HCT116 (cell line): ENCODE measurements around the gene ANKRD13C. TPM values are rescaled to one million over a fixed set of nuclear protein-coding genes. Genes with fewer than 3 reads are reported as not detected.

Source experiments
- ATAC-seq: fragments of 200-7000 bp; cut with Tn5 transposase; 2 replicates; pipeline ENCODE4 v1.9.1; 2020; ENCODE audit warnings: mild to moderate bottlenecking, moderate library complexity
- BruUV-seq: library from RNA; stranded (reverse); fragments of 400-500 nt; replicated peaks from 2 replicates; lab custom pipeline; 2021; lab: Mats Ljungman, UMichigan
- CTCF ChIA-PET: fragments of 300-600 bp; sonication (Branson Sonifier 250); formaldehyde crosslinking; loops from one replicate; lab custom pipeline; 2021; ENCODE audit warnings: antibody characterized with exemption; lab: Charles Lee
- POLR2A ChIA-PET: fragments of 300-600, 350-600 bp; sonication (Branson Sonifier 250); formaldehyde crosslinking; loops from one replicate; lab custom pipeline; 2021; ENCODE audit warnings: antibody characterized with exemption; lab: Charles Lee
- RAD21 ChIA-PET, 2 experiments: fragments of 300-600 bp; sonication (Branson Sonifier 250); formaldehyde crosslinking; loops; one replicate each; lab custom pipeline; 2023; ENCODE audit warnings: low total read pairs in 2 of 2; ENCODE audit not compliant: uncharacterized antibody in 2 of 2, unreplicated experiment in 2 of 2, low non-redundant PET in 1 of 2; lab: Charles Lee
- DNase-seq: peaks from one replicate; pipeline ENCODE4 v3.0.0-alpha.2; 2010; ENCODE audit warnings: low read depth, low spot score
- H2AFZ ChIP-seq: fragments of 200-600 bp; shearing (Covaris generic), sonication (generic); 2 replicates; pipeline ENCODE4 v1.6.1; 2017; ENCODE audit warnings: low read depth, mixed run types, mixed read lengths, antibody characterized with exemption, low read length; ENCODE audit not compliant: poor library complexity, severe bottlenecking
- H3K27ac ChIP-seq: 2 replicates; pipeline ENCODE4 v1.5.1; 2012; ENCODE audit warnings: low read depth, low read length
- H3K27me3 ChIP-seq: fragments of 200-600 bp; sonication (generic); 2 replicates; pipeline ENCODE4 v1.6.1; 2016; ENCODE audit warnings: mixed run types, low read length, mixed read lengths; ENCODE audit not compliant: insufficient read depth
- H3K36me3 ChIP-seq, 2 experiments: fragments of 200-500 bp in 1 of 2; fragments of 200-600 bp in 1 of 2; sonication (Bioruptor generic) in 1 of 2; sonication (generic) in 1 of 2; 2 replicates each; pipeline versions ENCODE4 v1.5.1 to v1.6.1; 2014 to 2016; ENCODE audit warnings: low read length in 2 of 2, inconsistent platforms in 1 of 2, mixed read lengths in 1 of 2, mixed run types in 1 of 2; ENCODE audit not compliant: insufficient read depth in 2 of 2, control insufficient read depth in 1 of 2
- H3K4me1 ChIP-seq, 2 experiments: fragments of 200-600 bp in 1 of 2; sonication (generic) in 1 of 2; 2 replicates each; pipeline versions ENCODE4 v1.5.1 to v1.6.1; 2012 to 2017; ENCODE audit warnings: low read length in 2 of 2, inconsistent platforms in 1 of 2, mild to moderate bottlenecking in 1 of 2, mixed read lengths in 1 of 2, mixed run types in 1 of 2, moderate library complexity in 1 of 2; ENCODE audit not compliant: insufficient read depth in 2 of 2, control insufficient read depth in 1 of 2
- H3K4me2 ChIP-seq: fragments of 200-600 bp; sonication (generic); 2 replicates; pipeline ENCODE4 v1.6.1; 2017; ENCODE audit warnings: mixed run types, low read length, mixed read lengths
- H3K4me3 ChIP-seq, 2 experiments: fragments of 200-600 bp in 1 of 2; sonication (generic) in 1 of 2; replicated peaks in 1 of 2; 2 replicates each; pipeline ENCODE4 v1.5.1; 2011 to 2016; ENCODE audit warnings: low read length in 2 of 2, control low read depth in 1 of 2, low read depth in 1 of 2, mild to moderate bottlenecking in 1 of 2, mixed read lengths in 1 of 2, mixed run types in 1 of 2
- H3K79me2 ChIP-seq: fragments of 200-600 bp; sonication (generic); 2 replicates; pipeline ENCODE4 v1.6.1; 2017; ENCODE audit warnings: mild to moderate bottlenecking, mixed run types, low read length, moderate library complexity, mixed read lengths; ENCODE audit not compliant: insufficient read depth
- H3K9ac ChIP-seq: fragments of 200-600 bp; sonication (generic); 2 replicates; pipeline ENCODE4 v1.6.1; 2016; ENCODE audit warnings: low read length, mixed read lengths
- H3K9me2 ChIP-seq: fragments of 200-600 bp; sonication (generic), shearing (Covaris generic); 2 replicates; pipeline ENCODE4 v1.6.1; 2017; ENCODE audit warnings: mixed run types, mild to moderate bottlenecking, moderate library complexity; ENCODE audit not compliant: insufficient read depth
- H3K9me3 ChIP-seq, 2 experiments: fragments of 200-500 bp in 1 of 2; fragments of 200-600 bp in 1 of 2; sonication (Bioruptor generic) in 1 of 2; sonication (generic) in 1 of 2; 2 replicates each; pipeline ENCODE4 v1.6.1; 2014 to 2017; ENCODE audit warnings: low read length in 2 of 2, mixed read lengths in 2 of 2, inconsistent platforms in 1 of 2, low read depth in 1 of 2, mild to moderate bottlenecking in 1 of 2, mixed run types in 1 of 2, moderate library complexity in 1 of 2; ENCODE audit not compliant: control insufficient read depth in 1 of 2, insufficient read depth in 1 of 2
- H4K20me1 ChIP-seq: fragments of 200-600 bp; sonication (generic), shearing (Covaris generic); 2 replicates; pipeline ENCODE4 v1.6.1; 2017; ENCODE audit warnings: mixed run types, mild to moderate bottlenecking, moderate library complexity; ENCODE audit not compliant: insufficient read depth
- ATF3 ChIP-seq: IDR thresholded peaks from 2 replicates; pipeline ENCODE4 v1.6.1; 2012
- CBX3 ChIP-seq: IDR thresholded peaks from 2 replicates; pipeline ENCODE4 v1.6.1; 2012; ENCODE audit warnings: low read depth
- CEBPB ChIP-seq: IDR thresholded peaks from 2 replicates; pipeline ENCODE4 v1.6.1; 2012; ENCODE audit warnings: low read depth
- EGR1 ChIP-seq: IDR thresholded peaks from 2 replicates; pipeline ENCODE4 v1.6.1; 2012; ENCODE audit warnings: low read depth
- ELF1 ChIP-seq: IDR thresholded peaks from 2 replicates; pipeline ENCODE4 v1.6.1; 2012; ENCODE audit warnings: low read depth, borderline replicate concordance
- EZH2 ChIP-seq: fragments of 200-600 bp; sonication (generic); IDR thresholded peaks from 2 replicates; pipeline ENCODE4 v1.6.1; 2017; ENCODE audit warnings: antibody characterized with exemption, mixed run types
- EZH2phosphoT487 ChIP-seq: fragments of 200-600 bp; IDR thresholded peaks from 2 replicates; pipeline ENCODE4 v1.6.1; 2018; ENCODE audit warnings: antibody characterized with exemption, borderline replicate concordance
- FOSL1 ChIP-seq: IDR thresholded peaks from 2 replicates; pipeline ENCODE4 v1.6.1; 2012; ENCODE audit warnings: low read depth
- JUND ChIP-seq: IDR thresholded peaks from 2 replicates; pipeline ENCODE4 v1.6.1; 2012
- MAX ChIP-seq: IDR thresholded peaks from 2 replicates; pipeline ENCODE4 v1.6.1; 2012
- POLR2A ChIP-seq: IDR thresholded peaks from 2 replicates; pipeline ENCODE4 v1.7.0; 2011; ENCODE audit warnings: borderline replicate concordance; ENCODE audit not compliant: insufficient read depth, insufficient read length; ENCODE audit errors: extremely low read depth
- POLR2AphosphoS5 ChIP-seq: IDR thresholded peaks from 2 replicates; pipeline ENCODE4 v1.6.1; 2011; ENCODE audit warnings: mild to moderate bottlenecking, low read depth, low read length, moderate library complexity
- RAD21 ChIP-seq: IDR thresholded peaks from 2 replicates; pipeline ENCODE4 v1.6.1; 2012; ENCODE audit warnings: low read depth, mild to moderate bottlenecking
- SIN3A ChIP-seq: IDR thresholded peaks from 2 replicates; pipeline ENCODE4 v1.6.1; 2012; ENCODE audit warnings: low read depth
- SP1 ChIP-seq: IDR thresholded peaks from 2 replicates; pipeline ENCODE4 v1.6.1; 2012; ENCODE audit warnings: low read depth
- SRF ChIP-seq: IDR thresholded peaks from 2 replicates; pipeline ENCODE4 v1.6.1; 2012; ENCODE audit warnings: low read depth
- TCF7L2 ChIP-seq: IDR thresholded peaks from 2 replicates; pipeline ENCODE4 v1.7.0; 2011; ENCODE audit warnings: borderline replicate concordance, inconsistent platforms; ENCODE audit not compliant: insufficient read depth, insufficient read length; ENCODE audit errors: extremely low read depth
- YY1 ChIP-seq: IDR thresholded peaks from 2 replicates; pipeline ENCODE4 v1.6.1; 2011; ENCODE audit warnings: low read length, low read depth, moderate library complexity, mild to moderate bottlenecking; ENCODE audit not compliant: insufficient replicate concordance; ENCODE audit errors: extremely low read depth
- ZBTB33 ChIP-seq: IDR thresholded peaks from 2 replicates; pipeline ENCODE4 v1.6.1; 2011; ENCODE audit warnings: mild to moderate bottlenecking, low read length, moderate library complexity; ENCODE audit not compliant: insufficient replicate concordance; ENCODE audit errors: extremely low read depth
- ZFX ChIP-seq: fragments of 450-650 bp; IDR thresholded peaks from 2 replicates; pipeline ENCODE4 v1.6.1; 2017
- ZNF274 ChIP-seq: fragments of 200-500 bp; sonication (Bioruptor generic); IDR thresholded peaks from 2 replicates; pipeline ENCODE4 v1.6.1; 2014; ENCODE audit warnings: mild to moderate bottlenecking, low read depth, low read length, inconsistent platforms
- intact Hi-C: fragments of 100-400 bp; cut with micrococcal nuclease; formaldehyde crosslinking; loops from 2 replicates; pipeline ENCODE4 v1.10.0; 2022
- total RNA-seq: library from RNA; stranded (reverse); gene quantifications from one replicate; pipeline ENCODE4 v1.2.1, GENCODE V29; 2021; ENCODE audit not compliant: unreplicated experiment
- TF ChIP-seq, protein P1 (sequence below): IDR thresholded peaks from 2 replicates; pipeline ENCODE4 v1.6.1; 2012; ENCODE audit warnings: low read depth

The ANKRD13C gene
- total RNA-seq, 1 experiment from 2014 or later = 21.1 TPM

DNA sequence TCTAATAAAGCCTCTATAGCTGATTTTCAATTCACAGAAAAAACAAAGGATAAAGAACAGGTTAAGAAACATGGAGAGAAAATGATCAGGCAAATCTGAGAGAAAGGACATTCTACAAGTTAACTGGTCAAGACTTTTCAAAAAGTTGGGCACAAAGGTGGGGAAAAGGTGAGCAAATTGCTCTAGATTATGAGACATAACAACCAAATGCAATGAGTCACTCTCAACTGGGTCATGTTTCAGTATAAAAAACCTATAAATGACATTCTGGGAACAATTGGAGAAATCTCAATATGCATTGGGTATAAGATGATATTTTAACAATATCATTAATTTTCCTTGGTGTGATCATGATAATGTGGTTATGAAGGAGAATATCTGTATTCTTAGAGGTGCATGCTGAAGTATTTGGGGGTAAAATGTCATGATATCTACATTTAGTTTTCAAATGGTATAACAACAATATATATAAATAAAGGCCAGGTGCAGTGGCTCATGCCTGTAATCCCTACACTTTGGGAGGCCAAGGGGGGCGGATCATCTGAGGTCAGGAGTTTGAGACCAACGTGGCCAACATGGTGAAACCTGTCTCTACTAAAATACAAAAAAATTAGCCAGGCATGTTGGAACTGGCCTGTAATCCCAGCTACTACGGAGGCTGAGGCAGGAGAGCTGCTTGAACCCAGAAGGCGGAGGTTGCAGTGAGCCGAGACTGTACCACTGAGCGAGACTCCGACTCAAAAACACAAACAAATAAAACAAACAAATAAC, 27.0 kb downstream of the ANKRD13C start:
- H3K9me2 ChIP-seq = no peaks in the 10 kb centered on the region
- H3K79me2 ChIP-seq = peaks cover 82% of the 10 kb centered on the region
- peaks cover 0 to 5% of the 10 kb centered on the region in 2 experiments; a peak in 2 of 4 replicates for H3K36me3 ChIP-seq
- H4K20me1 ChIP-seq = no peaks in the 10 kb centered on the region
- ChIA-PET RAD21 (no interaction called here), CTCF (no interaction called here), POLR2A (interaction anchor here (2.2 kb wide), 1 partner anchor 27 kb away, joined by 8 read pairs; the partner anchor contains the start of gene ANKRD13C)
- no TSS peak for BruUV-seq
- no peak overlapping the region for H2AFZ ChIP-seq
- peak overlapping the region; percentile 65 for H3K4me2 ChIP-seq
- peak overlapping the region; percentile 29 for H3K9ac ChIP-seq
- H3K27me3 ChIP-seq = no peaks in the 10 kb centered on the region
- H3K27ac ChIP-seq = peak overlapping the region; percentile 61
- H3K4me1 ChIP-seq = peaks cover 22 to 51% of the 10 kb centered on the region in 2 experiments
- peak; percentile 54 for DNase-seq
- H3K9me3 ChIP-seq = no peaks in the 10 kb centered on the region
- intact Hi-C loops = no loop called here
- ATAC-seq = peak; percentile 50
- peak overlapping the region in 1 of 2 experiments; percentile 27; a peak in 2 of 4 replicates for H3K4me3 ChIP-seq
- TF ChIP-seq RAD21 (no peak), EZH2 (no peak), SP1 (peak; percentile 50), SRF (no peak), POLR2AphosphoS5 (no peak), CBX3 (no peak), ELF1 (no peak), SIN3A (no peak), ZFX (no peak), YY1 (no peak), TCF7L2 (no peak), JUND (peak; percentile 79), ATF3 (no peak), EZH2phosphoT487 (no peak), ZBTB33 (no peak), FOSL1 (peak; percentile 88), EGR1 (no peak), MAX (no peak), POLR2A (no peak), ZNF274 (no peak), CEBPB (0 out of 2 replicates have a peak, but pooled peaks have one; percentile 29)
- TF ChIP-seq, protein P1, sequence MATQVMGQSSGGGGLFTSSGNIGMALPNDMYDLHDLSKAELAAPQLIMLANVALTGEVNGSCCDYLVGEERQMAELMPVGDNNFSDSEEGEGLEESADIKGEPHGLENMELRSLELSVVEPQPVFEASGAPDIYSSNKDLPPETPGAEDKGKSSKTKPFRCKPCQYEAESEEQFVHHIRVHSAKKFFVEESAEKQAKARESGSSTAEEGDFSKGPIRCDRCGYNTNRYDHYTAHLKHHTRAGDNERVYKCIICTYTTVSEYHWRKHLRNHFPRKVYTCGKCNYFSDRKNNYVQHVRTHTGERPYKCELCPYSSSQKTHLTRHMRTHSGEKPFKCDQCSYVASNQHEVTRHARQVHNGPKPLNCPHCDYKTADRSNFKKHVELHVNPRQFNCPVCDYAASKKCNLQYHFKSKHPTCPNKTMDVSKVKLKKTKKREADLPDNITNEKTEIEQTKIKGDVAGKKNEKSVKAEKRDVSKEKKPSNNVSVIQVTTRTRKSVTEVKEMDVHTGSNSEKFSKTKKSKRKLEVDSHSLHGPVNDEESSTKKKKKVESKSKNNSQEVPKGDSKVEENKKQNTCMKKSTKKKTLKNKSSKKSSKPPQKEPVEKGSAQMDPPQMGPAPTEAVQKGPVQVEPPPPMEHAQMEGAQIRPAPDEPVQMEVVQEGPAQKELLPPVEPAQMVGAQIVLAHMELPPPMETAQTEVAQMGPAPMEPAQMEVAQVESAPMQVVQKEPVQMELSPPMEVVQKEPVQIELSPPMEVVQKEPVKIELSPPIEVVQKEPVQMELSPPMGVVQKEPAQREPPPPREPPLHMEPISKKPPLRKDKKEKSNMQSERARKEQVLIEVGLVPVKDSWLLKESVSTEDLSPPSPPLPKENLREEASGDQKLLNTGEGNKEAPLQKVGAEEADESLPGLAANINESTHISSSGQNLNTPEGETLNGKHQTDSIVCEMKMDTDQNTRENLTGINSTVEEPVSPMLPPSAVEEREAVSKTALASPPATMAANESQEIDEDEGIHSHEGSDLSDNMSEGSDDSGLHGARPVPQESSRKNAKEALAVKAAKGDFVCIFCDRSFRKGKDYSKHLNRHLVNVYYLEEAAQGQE = no peak
